Activated CD8-positive, alpha-beta memory T cell treated with anti-CD3 and anti-CD28 coated beads, Interleukin-2, amount 50 U/mL, for 4 hours (primary cell): Measurements from ENCODE around the gene CNPY1.
"Not testable (repeated sequence)": the region's sequence is repeated elsewhere in the genome, so short reads cannot be mapped to it uniquely, and the experiment has no call there.

Source experiments
- DNase-seq: peaks from one replicate; pipeline ENCODE4 v3.0.0-alpha.2; 2020

Gene CNPY1

GRCh38 chr7:155530601-155531000, 15.8 kb downstream of the CNPY1 start:
- DNase-seq: no peak

GRCh38 chr7:155529845-155530244, 16.5 kb downstream of the CNPY1 start:
- DNase-seq: no peak

- DNase-seq: no peak
These were observed 17.0 kb downstream of the CNPY1 start for GRCh38 chr7:155529346-155529745.

- no peak for DNase-seq
These were observed 18.7 kb downstream of the CNPY1 start for GRCh38 chr7:155527664-155528063.

GRCh38 chr7:155526225-155526624, 20.1 kb downstream of the CNPY1 start:
- DNase-seq: no peak

GRCh38 chr7:155524018-155524556, 22.3 kb downstream of the CNPY1 start:
- DNase-seq: no peak

- DNase-seq: no peak
These were observed 23.1 kb downstream of the CNPY1 start for GRCh38 chr7:155523168-155523675.

GRCh38 chr7:155521743-155522398, 24.5 kb downstream of the CNPY1 start:
- DNase-seq: no peak

GRCh38 chr7:155521007-155521742, 25.2 kb downstream of the CNPY1 start:
- DNase-seq: no peak

- no peak for DNase-seq
These were observed 26.2 kb downstream of the CNPY1 start for GRCh38 chr7:155520114-155520513.

- DNase-seq: not testable (repeated sequence)
These were observed 27.0 kb downstream of the CNPY1 start for GRCh38 chr7:155519358-155519757.

GRCh38 chr7:155518633-155519032, 27.7 kb downstream of the CNPY1 start:
- no peak for DNase-seq

- no peak for DNase-seq
These were observed 28.4 kb downstream of the CNPY1 start for GRCh38 chr7:155517969-155518368.

- no peak for DNase-seq
These were observed 28.9 kb downstream of the CNPY1 start for GRCh38 chr7:155517452-155517851.

GRCh38 chr7:155516466-155516865, 29.9 kb downstream of the CNPY1 start:
- no peak for DNase-seq

GRCh38 chr7:155515318-155515717, 31.0 kb downstream of the CNPY1 start:
- no peak for DNase-seq

GRCh38 chr7:155514296-155514695, 32.1 kb downstream of the CNPY1 start:
- no peak for DNase-seq

- no peak for DNase-seq
These were observed 32.6 kb downstream of the CNPY1 start for GRCh38 chr7:155513543-155514285.

GRCh38 chr7:155512246-155512887, 34.0 kb downstream of the CNPY1 start:
- no peak for DNase-seq

GRCh38 chr7:155511702-155511996, 34.7 kb downstream of the CNPY1 start:
- no peak for DNase-seq

GRCh38 chr7:155510975-155511701, 35.2 kb downstream of the CNPY1 start:
- no peak for DNase-seq
